ENCODE results near the gene CPNE2. TPM values are rescaled to one million over a fixed set of nuclear protein-coding genes. Genes with fewer than 3 reads are reported as not detected.

Gene CPNE2
- polyA plus RNA-seq, 1 donor (not counting 4 experiments of a cell fraction or from before 2014, with no cell fraction given) = 26.5 TPM

DNA sequence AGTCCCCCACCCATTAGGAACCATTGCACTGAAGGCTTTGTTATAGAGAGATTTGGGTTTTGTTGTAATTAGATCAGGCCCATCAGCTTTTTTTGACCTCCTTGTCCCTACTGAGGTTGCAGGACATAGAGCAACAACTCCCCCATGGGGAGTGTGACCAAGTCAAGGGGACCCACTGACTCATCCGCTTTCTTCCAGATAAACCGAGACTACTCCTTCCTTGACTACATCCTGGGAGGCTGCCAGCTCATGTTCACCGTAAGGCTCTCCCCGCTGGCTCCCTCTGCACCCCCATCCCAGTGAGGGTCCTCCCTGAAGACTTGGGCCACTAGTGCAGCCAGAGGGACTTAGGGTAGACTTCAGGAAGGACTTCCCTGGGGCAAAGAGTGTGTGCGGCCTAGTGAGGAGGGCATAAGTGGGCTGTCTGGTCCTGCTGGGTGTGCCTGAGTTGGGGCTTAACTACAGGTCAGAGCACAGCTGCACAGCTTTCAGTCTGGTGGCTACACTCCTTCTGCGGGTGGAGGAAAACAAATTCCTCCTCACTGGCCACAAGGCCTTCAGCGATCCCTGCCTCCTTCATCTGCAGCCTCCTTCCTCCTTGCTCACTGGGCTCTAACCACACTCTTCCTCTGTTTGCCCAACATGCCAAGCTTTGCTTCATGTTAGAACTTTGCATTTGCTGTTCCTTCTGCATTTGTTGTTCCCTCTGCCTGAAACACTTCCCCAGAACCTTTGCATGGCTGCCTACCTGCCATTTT is 31.0 kb downstream of the CPNE2 start:
- Histone ChIP-seq H3K9ac (ENCODE audit: control insufficient read depth, extremely low read depth, insufficient read depth, low read length) (no peak overlapping the region), H3K4me1 (ENCODE audit: control insufficient read depth, extremely low read depth, insufficient read depth, low read length) (no peaks in the 10 kb centered on the region), H2AFZ (ENCODE audit: control insufficient read depth, low read length) (no peak overlapping the region), H4K20me1 (ENCODE audit: control insufficient read depth, extremely low read depth, insufficient read depth, low read length) (no peaks in the 10 kb centered on the region), H3K4me3 (ENCODE audit: control insufficient read depth in 2 of 3, extremely low read depth in 1 of 3, insufficient read depth in 2 of 3, low read depth in 1 of 3, low read length in 3 of 3) (no peak overlapping the region), H3K9me1 (ENCODE audit: control insufficient read depth, extremely low read depth, insufficient read depth, low read length) (no peaks in the 10 kb centered on the region), H3K4me2 (ENCODE audit: control insufficient read depth, extremely low read depth, insufficient read depth, low read depth, low read length) (no peak overlapping the region), H3K36me3 (ENCODE audit: control insufficient read depth in 2 of 2, extremely low read depth in 1 of 2, insufficient read depth in 2 of 2, low read length in 2 of 2) (peaks cover 0 to 6% of the 10 kb centered on the region in 2 experiments), H3K27me3 (ENCODE audit: control insufficient read depth, extremely low read depth, insufficient read depth, low read length) (no peaks in the 10 kb centered on the region), H3K9me3 (ENCODE audit: control insufficient read depth, low read depth, low read length) (no peaks in the 10 kb centered on the region), H3K79me2 (ENCODE audit: control insufficient read depth, insufficient read depth, low read length) (no peaks in the 10 kb centered on the region), H3K27ac (ENCODE audit: control insufficient read depth, insufficient read depth, low read length) (no peak overlapping the region)
- FAIRE-seq = no peak
- no peak for DNase-seq (ENCODE audit: low read depth, low spot score)
- TF ChIP-seq EZH2 (IDR thresholded peaks at IDR 0.05; ENCODE audit: low read length) = no peak
- TF ChIP-seq, protein P1, sequence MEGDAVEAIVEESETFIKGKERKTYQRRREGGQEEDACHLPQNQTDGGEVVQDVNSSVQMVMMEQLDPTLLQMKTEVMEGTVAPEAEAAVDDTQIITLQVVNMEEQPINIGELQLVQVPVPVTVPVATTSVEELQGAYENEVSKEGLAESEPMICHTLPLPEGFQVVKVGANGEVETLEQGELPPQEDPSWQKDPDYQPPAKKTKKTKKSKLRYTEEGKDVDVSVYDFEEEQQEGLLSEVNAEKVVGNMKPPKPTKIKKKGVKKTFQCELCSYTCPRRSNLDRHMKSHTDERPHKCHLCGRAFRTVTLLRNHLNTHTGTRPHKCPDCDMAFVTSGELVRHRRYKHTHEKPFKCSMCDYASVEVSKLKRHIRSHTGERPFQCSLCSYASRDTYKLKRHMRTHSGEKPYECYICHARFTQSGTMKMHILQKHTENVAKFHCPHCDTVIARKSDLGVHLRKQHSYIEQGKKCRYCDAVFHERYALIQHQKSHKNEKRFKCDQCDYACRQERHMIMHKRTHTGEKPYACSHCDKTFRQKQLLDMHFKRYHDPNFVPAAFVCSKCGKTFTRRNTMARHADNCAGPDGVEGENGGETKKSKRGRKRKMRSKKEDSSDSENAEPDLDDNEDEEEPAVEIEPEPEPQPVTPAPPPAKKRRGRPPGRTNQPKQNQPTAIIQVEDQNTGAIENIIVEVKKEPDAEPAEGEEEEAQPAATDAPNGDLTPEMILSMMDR (optimal IDR thresholded peaks at IDR 0.05 in 1 of 3, IDR thresholded peaks at IDR 0.05 in 1 of 3, conservative IDR thresholded peaks at IDR 0.05 in 1 of 3; ENCODE audit: extremely low read depth in 1 of 3, insufficient read depth in 2 of 3, low read length in 3 of 3) = no peak
- dilution Hi-C loops (cut with MboI; ENCODE audit: extremely low pct_ligation_motif_present, low sequenced_read_pairs) = no loop called here

DNA sequence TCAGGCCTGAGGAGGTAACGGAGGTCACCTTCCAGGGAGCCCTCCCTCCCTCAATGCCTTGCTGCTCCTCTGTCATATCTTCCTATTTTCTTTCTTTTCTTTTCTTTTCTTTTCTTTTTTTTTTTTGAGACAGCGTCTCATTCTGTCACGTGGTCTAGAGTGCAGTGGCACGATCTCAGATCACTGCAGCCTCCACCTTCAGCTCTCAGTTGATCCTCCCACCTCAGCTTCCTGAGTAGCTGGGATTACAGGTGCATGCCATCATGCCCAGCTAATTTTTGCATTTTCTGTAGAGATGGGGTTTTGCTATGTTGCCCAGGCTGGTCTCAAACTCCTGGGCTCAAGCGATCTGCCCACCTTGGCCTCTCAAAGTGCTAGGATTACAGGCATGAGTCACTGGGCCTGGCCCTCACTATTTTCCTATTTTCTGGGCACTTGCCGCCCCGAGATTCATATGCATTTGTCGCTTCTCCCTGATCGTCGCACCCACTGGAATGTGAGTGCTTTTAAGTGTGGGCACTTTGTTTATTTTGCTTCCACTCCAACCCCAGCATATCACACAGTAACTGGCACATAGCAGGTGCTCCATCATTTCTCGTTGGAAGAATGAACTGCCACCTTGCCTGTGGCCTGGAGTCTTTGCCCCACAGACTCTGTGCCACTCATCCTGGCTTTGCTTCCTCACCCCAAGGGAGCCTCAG is 31.7 kb downstream of the CPNE2 start:
- H3K79me2 ChIP-seq (ENCODE audit: control insufficient read depth, insufficient read depth, low read length) = no peaks in the 10 kb centered on the region
- H3K4me3 ChIP-seq (ENCODE audit: control insufficient read depth in 2 of 3, extremely low read depth in 1 of 3, insufficient read depth in 2 of 3, low read depth in 1 of 3, low read length in 3 of 3) = no peak overlapping the region
- no peaks in the 10 kb centered on the region for H3K4me1 ChIP-seq (ENCODE audit: control insufficient read depth, extremely low read depth, insufficient read depth, low read length)
- no peak overlapping the region for H3K4me2 ChIP-seq (ENCODE audit: control insufficient read depth, extremely low read depth, insufficient read depth, low read depth, low read length)
- no peak for FAIRE-seq
- H2AFZ ChIP-seq (ENCODE audit: control insufficient read depth, low read length) = no peak overlapping the region
- TF ChIP-seq, protein P1 (optimal IDR thresholded peaks at IDR 0.05 in 1 of 3, IDR thresholded peaks at IDR 0.05 in 1 of 3, conservative IDR thresholded peaks at IDR 0.05 in 1 of 3; ENCODE audit: extremely low read depth in 1 of 3, insufficient read depth in 2 of 3, low read length in 3 of 3) = no peak
- TF ChIP-seq EZH2 (IDR thresholded peaks at IDR 0.05; ENCODE audit: low read length) = no peak
- H3K9me3 ChIP-seq (ENCODE audit: control insufficient read depth, low read depth, low read length) = no peaks in the 10 kb centered on the region
- H3K36me3 ChIP-seq (ENCODE audit: control insufficient read depth in 2 of 2, extremely low read depth in 1 of 2, insufficient read depth in 2 of 2, low read length in 2 of 2) = peaks cover 0 to 6% of the 10 kb centered on the region in 2 experiments
- no peaks in the 10 kb centered on the region for H3K9me1 ChIP-seq (ENCODE audit: control insufficient read depth, extremely low read depth, insufficient read depth, low read length)
- no peaks in the 10 kb centered on the region for H3K27me3 ChIP-seq (ENCODE audit: control insufficient read depth, extremely low read depth, insufficient read depth, low read length)
- H3K9ac ChIP-seq (ENCODE audit: control insufficient read depth, extremely low read depth, insufficient read depth, low read length) = no peak overlapping the region
- dilution Hi-C loops (cut with MboI; ENCODE audit: extremely low pct_ligation_motif_present, low sequenced_read_pairs) = no loop called here
- H4K20me1 ChIP-seq (ENCODE audit: control insufficient read depth, extremely low read depth, insufficient read depth, low read length) = no peaks in the 10 kb centered on the region
- no peak for DNase-seq (ENCODE audit: low read depth, low spot score)
- H3K27ac ChIP-seq (ENCODE audit: control insufficient read depth, insufficient read depth, low read length) = no peak overlapping the region

Measured in keratinocyte (primary cell).